Astrocyte (in vitro differentiated cells and primary cell): ENCODE measurements around the gene STYK1. TPM values are rescaled to one million over a fixed set of nuclear protein-coding genes. Genes with fewer than 3 reads are reported as not detected.

ENCODE experiments used
- DNase-seq: peaks from one replicate; pipeline ENCODE4 v3.0.0-alpha.2; 2010; ENCODE audit warnings: low read depth
- FAIRE-seq: peaks from 2 replicates; lab custom pipeline; 2011; peaks lifted over from hg19 to GRCh38; lab: Jason Lieb, UNC
- H2AFZ ChIP-seq: 2 replicates; pipeline ENCODE4 v1.6.0; 2012; ENCODE audit warnings: low read depth, low read length, inconsistent platforms
- H3K27ac ChIP-seq: 2 replicates; pipeline ENCODE4 v1.5.1; 2011; ENCODE audit warnings: low read depth, low read length, inconsistent platforms
- H3K27me3 ChIP-seq: 2 replicates; pipeline ENCODE4 v1.6.0; 2011; ENCODE audit warnings: low read length, inconsistent platforms; ENCODE audit not compliant: insufficient read depth
- H3K36me3 ChIP-seq: 2 replicates; pipeline ENCODE4 v1.5.1; 2011; ENCODE audit warnings: low read length, inconsistent platforms; ENCODE audit not compliant: insufficient read depth
- H3K4me1 ChIP-seq: 2 replicates; pipeline ENCODE4 v1.5.1; 2011; ENCODE audit warnings: low read length, inconsistent platforms; ENCODE audit not compliant: insufficient read depth
- H3K4me2 ChIP-seq: 2 replicates; pipeline ENCODE4 v1.6.0; 2012; ENCODE audit warnings: low read length, inconsistent platforms
- H3K4me3 ChIP-seq: 2 replicates; pipeline ENCODE4 v1.5.1; 2011; ENCODE audit warnings: low read depth, mild to moderate bottlenecking, low read length, inconsistent platforms; ENCODE audit not compliant: insufficient read depth
- H3K79me2 ChIP-seq: 2 replicates; pipeline ENCODE4 v1.6.0; 2012; ENCODE audit warnings: mild to moderate bottlenecking, low read length, inconsistent platforms; ENCODE audit not compliant: insufficient read depth
- H3K9ac ChIP-seq: 2 replicates; pipeline ENCODE4 v1.6.0; 2012; ENCODE audit warnings: mild to moderate bottlenecking, low read length, inconsistent platforms
- H3K9me3 ChIP-seq: 2 replicates; pipeline ENCODE4 v1.5.1; 2012; ENCODE audit warnings: low read depth, mild to moderate bottlenecking, low read length, inconsistent platforms; ENCODE audit not compliant: insufficient read depth
- H4K20me1 ChIP-seq: 2 replicates; pipeline ENCODE4 v1.6.0; 2012; ENCODE audit warnings: low read length, inconsistent platforms; ENCODE audit not compliant: insufficient read depth
- H3K27ac Mint-ChIP-seq: one replicate; pipeline ENCODE4 v1.8.0; 2021; ENCODE audit warnings: mild to moderate bottlenecking, mixed read lengths; ENCODE audit not compliant: unreplicated experiment
- H3K27me3 Mint-ChIP-seq: one replicate; pipeline ENCODE4 v1.8.0; 2021; ENCODE audit warnings: low read depth, mixed read lengths; ENCODE audit not compliant: unreplicated experiment
- H3K36me3 Mint-ChIP-seq: one replicate; pipeline ENCODE4 v1.8.0; 2021; ENCODE audit warnings: low read depth, mixed read lengths; ENCODE audit not compliant: unreplicated experiment
- H3K4me1 Mint-ChIP-seq: one replicate; pipeline ENCODE4 v1.8.0; 2021; ENCODE audit warnings: low read depth, mixed read lengths; ENCODE audit not compliant: unreplicated experiment
- H3K4me3 Mint-ChIP-seq: one replicate; pipeline ENCODE4 v1.8.0; 2021; ENCODE audit warnings: mild to moderate bottlenecking, moderate library complexity, mixed read lengths; ENCODE audit not compliant: unreplicated experiment
- H3K9me3 Mint-ChIP-seq: one replicate; pipeline ENCODE4 v1.8.0; 2021; ENCODE audit warnings: mild to moderate bottlenecking, mixed read lengths; ENCODE audit not compliant: unreplicated experiment
- EZH2 ChIP-seq: IDR thresholded peaks from 2 replicates; pipeline ENCODE4 v1.6.1; 2012; ENCODE audit warnings: mild to moderate bottlenecking, low read length, inconsistent platforms; ENCODE audit not compliant: insufficient read depth
- total RNA-seq: library from RNA; stranded (reverse); gene quantifications from 2 replicates; pipeline ENCODE4 v1.2.1, GENCODE V29; 2021
- TF ChIP-seq, protein P1 (sequence below): IDR thresholded peaks from 2 replicates; pipeline ENCODE4 v1.5.1; 2011; ENCODE audit warnings: low read depth, mild to moderate bottlenecking, inconsistent platforms, low read length, moderate library complexity; ENCODE audit not compliant: insufficient read depth

Gene STYK1
- total RNA-seq, 1 donor from 2014 or later: 2.9 TPM

DNA sequence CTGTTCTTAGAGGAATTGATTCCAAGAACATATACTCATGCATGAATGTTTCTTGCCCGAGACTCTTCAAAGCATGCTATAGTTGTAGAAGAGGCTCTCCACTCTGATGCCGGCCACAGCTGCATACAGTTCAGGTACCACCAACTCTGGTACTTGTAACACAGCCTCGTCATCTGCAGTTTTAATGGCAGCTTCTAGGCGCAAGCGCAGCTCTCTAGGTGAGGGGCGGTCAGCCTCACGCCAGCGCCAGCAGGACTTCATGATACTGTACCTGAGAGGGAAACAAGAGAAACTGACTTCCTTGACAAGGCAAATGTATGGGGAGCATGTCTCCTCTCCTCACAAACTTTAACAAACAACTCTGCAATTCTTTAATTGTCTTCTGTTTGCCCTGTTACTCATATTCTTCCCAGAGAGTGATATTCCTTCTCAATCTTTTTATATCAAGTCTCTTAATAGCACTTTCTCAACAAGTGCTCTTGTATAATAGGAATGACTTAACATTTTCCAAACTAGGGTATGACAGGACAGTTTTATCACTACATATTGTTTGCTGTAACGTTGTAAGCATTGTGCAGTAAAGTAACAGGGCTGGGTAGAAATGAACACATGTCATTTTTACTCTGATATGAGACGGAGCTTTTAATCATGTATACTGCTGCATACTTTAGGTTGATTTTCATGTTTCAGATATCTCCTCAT lies 53.6 kb downstream of the STYK1 start:
- no peak overlapping the region for H3K9ac ChIP-seq
- no peak overlapping the region for H3K4me2 ChIP-seq
- peaks cover 10% of the 10 kb centered on the region for H3K4me1 ChIP-seq
- Mint-ChIP-seq H3K27me3 (no peaks in the 10 kb centered on the region), H3K9me3 (no peaks in the 10 kb centered on the region), H3K36me3 (no peaks in the 10 kb centered on the region), H3K4me3 (no peak overlapping the region), H3K4me1 (peaks cover 34% of the 10 kb centered on the region), H3K27ac (peak overlapping the region; percentile 67)
- no peaks in the 10 kb centered on the region for H3K36me3 ChIP-seq
- H3K27me3 ChIP-seq: no peaks in the 10 kb centered on the region
- H3K79me2 ChIP-seq: no peaks in the 10 kb centered on the region
- no peak overlapping the region for H3K4me3 ChIP-seq
- no peak overlapping the region for H2AFZ ChIP-seq
- no peak for DNase-seq
- TF ChIP-seq, protein P1, sequence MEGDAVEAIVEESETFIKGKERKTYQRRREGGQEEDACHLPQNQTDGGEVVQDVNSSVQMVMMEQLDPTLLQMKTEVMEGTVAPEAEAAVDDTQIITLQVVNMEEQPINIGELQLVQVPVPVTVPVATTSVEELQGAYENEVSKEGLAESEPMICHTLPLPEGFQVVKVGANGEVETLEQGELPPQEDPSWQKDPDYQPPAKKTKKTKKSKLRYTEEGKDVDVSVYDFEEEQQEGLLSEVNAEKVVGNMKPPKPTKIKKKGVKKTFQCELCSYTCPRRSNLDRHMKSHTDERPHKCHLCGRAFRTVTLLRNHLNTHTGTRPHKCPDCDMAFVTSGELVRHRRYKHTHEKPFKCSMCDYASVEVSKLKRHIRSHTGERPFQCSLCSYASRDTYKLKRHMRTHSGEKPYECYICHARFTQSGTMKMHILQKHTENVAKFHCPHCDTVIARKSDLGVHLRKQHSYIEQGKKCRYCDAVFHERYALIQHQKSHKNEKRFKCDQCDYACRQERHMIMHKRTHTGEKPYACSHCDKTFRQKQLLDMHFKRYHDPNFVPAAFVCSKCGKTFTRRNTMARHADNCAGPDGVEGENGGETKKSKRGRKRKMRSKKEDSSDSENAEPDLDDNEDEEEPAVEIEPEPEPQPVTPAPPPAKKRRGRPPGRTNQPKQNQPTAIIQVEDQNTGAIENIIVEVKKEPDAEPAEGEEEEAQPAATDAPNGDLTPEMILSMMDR: no peak
- TF ChIP-seq EZH2: no peak
- no peak overlapping the region for H3K27ac ChIP-seq
- FAIRE-seq: no peak
- H4K20me1 ChIP-seq: no peaks in the 10 kb centered on the region
- H3K9me3 ChIP-seq: no peaks in the 10 kb centered on the region

DNA sequence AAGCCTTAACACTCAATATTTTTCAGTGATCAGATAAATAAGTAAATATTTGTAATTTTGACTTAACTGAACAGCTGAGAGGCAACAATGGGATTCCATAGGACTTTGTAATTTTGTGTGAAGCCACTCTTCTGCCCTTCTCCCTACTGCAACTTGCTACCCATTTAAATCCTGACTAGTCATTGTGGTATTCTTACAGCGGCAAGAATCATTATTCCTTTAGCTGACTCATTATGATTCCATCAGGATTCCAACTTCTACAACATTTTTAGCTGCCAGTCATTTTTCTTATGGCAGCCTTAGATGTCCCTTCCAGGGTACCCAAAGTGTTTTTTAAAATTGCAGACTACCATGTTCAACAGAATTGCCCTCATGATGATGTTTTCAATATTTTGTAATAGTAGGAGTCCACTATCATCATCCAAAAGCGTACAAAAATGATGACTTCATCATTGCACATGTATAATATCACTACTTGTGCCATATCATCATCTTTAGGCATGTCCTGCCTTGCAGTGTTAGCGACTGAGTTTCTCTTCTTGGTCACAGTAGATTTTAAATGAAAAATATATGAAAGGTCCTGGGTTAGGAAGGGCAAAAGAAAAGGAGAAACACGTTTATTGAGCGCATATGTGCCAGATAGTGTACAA lies 55.4 kb downstream of the STYK1 start:
- Mint-ChIP-seq H3K27me3 (no peaks in the 10 kb centered on the region), H3K4me1 (peaks cover 34% of the 10 kb centered on the region), H3K4me3 (no peak overlapping the region), H3K9me3 (no peaks in the 10 kb centered on the region), H3K36me3 (no peaks in the 10 kb centered on the region), H3K27ac (peak overlapping the region; percentile 97)
- Histone ChIP-seq H3K9ac (peak overlapping the region; percentile 34), H3K4me1 (peaks cover 10% of the 10 kb centered on the region), H3K27ac (peak overlapping the region; percentile 76), H3K4me2 (peak overlapping the region; percentile 48), H3K9me3 (no peaks in the 10 kb centered on the region), H3K27me3 (no peaks in the 10 kb centered on the region), H3K4me3 (no peak overlapping the region), H3K36me3 (no peaks in the 10 kb centered on the region), H2AFZ (peak overlapping the region; percentile 6), H3K79me2 (no peaks in the 10 kb centered on the region), H4K20me1 (no peaks in the 10 kb centered on the region)
- FAIRE-seq (peak; percentile 99), DNase-seq (peak; percentile 83)
- no peak for TF ChIP-seq EZH2
- TF ChIP-seq, protein P1: no peak

DNA sequence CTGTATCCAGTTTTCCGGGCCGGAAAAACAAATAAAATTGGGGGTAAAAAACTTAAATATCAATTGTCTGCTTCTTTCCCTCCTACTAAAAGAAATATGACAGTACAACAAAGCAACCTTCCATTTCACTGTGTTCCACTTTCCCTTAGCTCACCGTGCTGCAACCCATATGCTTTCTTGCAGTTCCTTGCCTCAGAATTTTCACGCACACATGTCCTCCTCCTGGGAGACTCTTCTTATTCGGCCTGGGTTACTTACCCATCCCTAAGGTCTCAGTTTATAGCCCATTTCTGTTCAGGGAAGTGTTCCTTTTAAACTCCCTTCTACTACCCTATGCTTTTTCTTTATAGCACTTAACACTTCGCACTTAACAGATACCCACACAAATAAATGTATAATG lies 56.0 kb downstream of the STYK1 start:
- H3K4me1 ChIP-seq: peaks cover 10% of the 10 kb centered on the region
- no peak for TF ChIP-seq EZH2
- TF ChIP-seq, protein P1: no peak
- no peaks in the 10 kb centered on the region for H3K36me3 ChIP-seq
- H3K9me3 ChIP-seq: no peaks in the 10 kb centered on the region
- no peaks in the 10 kb centered on the region for H3K36me3 Mint-ChIP-seq
- H3K9me3 Mint-ChIP-seq: no peaks in the 10 kb centered on the region
- peak overlapping the region; percentile 48 for H3K4me2 ChIP-seq
- no peak overlapping the region for H3K4me3 ChIP-seq
- no peaks in the 10 kb centered on the region for H3K27me3 ChIP-seq
- H3K4me1 Mint-ChIP-seq: peaks cover 34% of the 10 kb centered on the region
- no peaks in the 10 kb centered on the region for H4K20me1 ChIP-seq
- peak overlapping the region; percentile 34 for H3K9ac ChIP-seq
- H3K27ac Mint-ChIP-seq: peak overlapping the region; percentile 97
- H2AFZ ChIP-seq: peak overlapping the region; percentile 40
- DNase-seq: no peak
- peak; percentile 41 for FAIRE-seq
- H3K27ac ChIP-seq: peak overlapping the region; percentile 76
- peaks cover 5% of the 10 kb centered on the region for H3K79me2 ChIP-seq
- H3K4me3 Mint-ChIP-seq: no peak overlapping the region
- no peaks in the 10 kb centered on the region for H3K27me3 Mint-ChIP-seq
